HG02678 (cell line): Measurements from ENCODE around the gene THNSL1.
"Not testable (repeated sequence)": the region's sequence is repeated elsewhere in the genome, so short reads cannot be mapped to it uniquely, and the experiment has no call there.

Source experiments
- ATAC-seq: cut with Tn5 transposase; IDR thresholded peaks from one replicate; pipeline ENCODE4 v1.9.1; 2021; ENCODE audit warnings: mild to moderate bottlenecking, moderate library complexity; ENCODE audit not compliant: unreplicated experiment

THNSL1 gene

GRCh38 chr10:25016376-25017153, at the start of gene THNSL1:
TSS of gene THNSL1 (plus strand) at chr10:25016612. CDS start at chr10:25023224, 6,612 bp downstream.
- ATAC-seq, result peak; percentile 97

- no peak for ATAC-seq
These were observed 49.4 kb upstream of the THNSL1 start for GRCh38 chr10:24966962-24967481.

- no peak for ATAC-seq
These were observed 48.1 kb upstream of the THNSL1 start for GRCh38 chr10:24968349-24968748.

DNA sequence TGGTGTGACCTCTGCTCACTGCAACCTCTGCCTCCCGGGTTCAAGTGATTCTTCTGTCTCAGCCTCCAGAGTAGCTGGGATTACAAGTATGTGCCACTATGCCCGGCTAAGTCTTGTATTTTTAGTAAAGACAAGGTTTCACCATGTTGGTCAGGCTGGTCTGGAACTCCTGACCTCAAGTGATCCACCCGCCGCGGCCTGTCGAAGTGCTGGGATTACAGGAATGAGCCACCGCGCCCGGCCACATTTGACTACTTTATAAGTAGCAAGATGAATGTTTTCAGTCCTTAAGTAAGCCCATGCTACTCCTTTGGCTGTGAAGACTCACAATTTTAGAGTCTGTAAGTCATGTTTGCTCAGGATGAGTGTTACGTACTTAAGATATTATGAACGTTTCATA, 47.5 kb upstream of the THNSL1 start:
- not testable (repeated sequence) for ATAC-seq

- no peak for ATAC-seq
These were observed 46.6 kb upstream of the THNSL1 start for GRCh38 chr10:24969841-24970281.

DNA sequence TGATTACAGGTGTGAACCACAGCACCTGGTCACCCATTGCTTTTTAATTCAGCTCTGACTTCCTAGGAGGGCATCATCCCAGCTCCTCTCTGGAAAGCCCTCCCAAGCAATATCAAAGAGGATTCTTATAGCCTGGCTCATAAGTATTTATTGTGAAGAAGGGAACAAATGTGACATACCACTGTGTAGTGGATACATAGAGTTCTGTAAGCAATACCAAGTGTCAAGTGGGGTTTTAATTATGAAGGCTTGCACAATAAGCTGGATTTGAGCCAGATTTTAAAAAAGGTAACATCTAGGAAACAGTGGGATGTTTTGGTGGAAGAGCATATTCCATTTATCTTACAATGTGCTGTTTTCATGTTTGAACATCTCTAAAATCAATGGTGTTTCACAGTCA, 45.0 kb upstream of the THNSL1 start:
- ATAC-seq, result no peak

- no peak for ATAC-seq
These were observed 43.2 kb upstream of the THNSL1 start for GRCh38 chr10:24973163-24973562.

GRCh38 chr10:24974976-24975375, 41.4 kb upstream of the THNSL1 start:
- ATAC-seq, result no peak

- ATAC-seq, result no peak
These were observed 36.7 kb upstream of the THNSL1 start for GRCh38 chr10:24979685-24980084.

- no peak for ATAC-seq
These were observed 35.2 kb upstream of the THNSL1 start for GRCh38 chr10:24981161-24981710.

DNA sequence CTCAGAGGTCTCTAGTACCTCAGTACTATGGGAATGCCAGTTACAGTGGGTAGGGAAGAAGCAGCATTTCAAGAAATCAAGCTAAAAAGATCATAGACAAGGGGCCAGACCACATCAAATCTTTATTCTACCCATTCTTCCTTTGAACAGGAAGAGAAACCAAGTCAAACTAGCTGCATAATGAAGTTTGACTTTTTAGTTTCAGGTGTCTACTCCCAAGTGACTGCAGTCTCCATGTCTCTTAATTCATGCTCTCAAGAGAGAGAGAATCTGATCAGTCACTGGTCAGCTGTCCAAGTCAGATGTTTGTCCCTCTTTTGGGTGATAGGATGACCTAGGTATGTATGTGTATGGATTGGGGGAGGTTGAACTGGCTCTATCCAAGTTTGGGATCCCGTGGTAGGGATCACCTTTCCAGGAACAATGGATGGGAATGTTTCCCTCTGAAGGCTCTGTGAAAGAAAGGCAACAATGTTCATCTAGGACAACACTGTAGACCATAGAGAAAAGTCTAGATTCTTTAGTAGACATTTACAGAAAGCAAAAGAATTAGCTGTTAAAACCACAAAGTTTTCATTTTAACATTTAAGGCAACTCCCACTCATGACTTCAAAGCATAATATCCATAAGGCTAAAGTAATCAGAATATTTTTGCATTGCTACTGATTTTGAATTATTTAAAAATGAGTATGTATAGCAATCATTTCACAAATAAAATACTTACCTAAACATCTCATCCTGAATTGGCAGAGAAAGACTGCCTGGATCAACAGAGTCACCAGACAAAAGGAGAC, 33.9 kb upstream of the THNSL1 start:
- ATAC-seq, result peak; percentile 50

DNA sequence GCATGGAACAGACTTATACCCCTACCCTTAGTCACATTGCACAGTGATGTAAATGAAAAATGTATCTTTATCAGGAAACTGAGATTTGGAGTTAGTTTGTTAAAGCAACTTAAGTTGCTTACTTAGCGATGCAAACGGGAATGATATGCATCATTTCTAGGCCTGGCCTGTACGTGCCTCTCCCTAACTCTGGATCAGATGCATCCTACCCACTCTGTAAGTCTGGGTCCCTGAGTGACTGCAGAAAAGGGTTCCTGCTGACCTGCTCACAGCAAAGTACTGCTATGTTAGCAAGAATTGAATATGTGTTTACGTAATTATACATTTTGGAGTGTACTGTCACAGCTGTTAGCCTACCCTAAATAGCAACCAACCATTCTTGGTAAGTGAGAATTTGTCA, 33.3 kb upstream of the THNSL1 start:
- ATAC-seq, result no peak

DNA sequence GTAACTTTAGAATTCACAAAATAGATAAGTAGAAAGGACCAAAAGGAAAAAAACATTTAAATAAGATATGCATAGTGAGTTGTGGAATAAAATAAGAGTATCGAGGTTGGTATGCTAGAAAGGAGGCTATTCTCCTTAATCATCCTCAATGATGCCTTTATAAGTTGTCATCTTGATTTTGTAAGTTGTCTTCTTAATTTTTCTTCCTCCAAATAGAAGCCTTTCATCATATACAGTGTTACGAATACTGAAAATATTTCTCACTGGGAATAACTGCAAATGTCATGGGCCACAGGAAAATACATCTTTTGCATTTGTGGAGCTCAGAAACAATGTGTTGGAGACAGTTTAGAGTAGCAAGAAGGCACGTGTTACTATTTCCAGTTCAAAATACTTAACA, 32.5 kb upstream of the THNSL1 start:
- no peak for ATAC-seq

DNA sequence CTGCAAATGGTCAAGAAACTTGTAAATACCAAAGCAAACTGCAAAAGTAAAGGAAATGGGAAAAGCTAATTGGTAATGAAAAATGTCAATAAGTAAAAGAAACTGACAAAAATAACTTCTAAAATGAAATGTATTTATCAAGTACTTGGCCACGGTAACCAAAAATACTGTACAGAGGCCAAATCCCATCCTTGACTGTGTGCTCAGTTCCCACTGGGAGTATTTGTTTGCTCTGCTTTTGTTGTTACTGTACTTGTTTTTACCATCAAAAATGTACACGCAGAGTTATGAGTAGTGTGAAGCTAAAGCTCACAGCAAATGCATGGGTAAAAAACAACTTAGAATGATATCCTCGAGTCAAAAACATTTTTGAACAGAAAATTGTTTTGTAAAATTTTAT, 31.5 kb upstream of the THNSL1 start:
- ATAC-seq, result no peak

- no peak for ATAC-seq
These were observed 27.4 kb upstream of the THNSL1 start for GRCh38 chr10:24988831-24989640.

GRCh38 chr10:24989867-24990266, 26.5 kb upstream of the THNSL1 start:
- no peak for ATAC-seq

- ATAC-seq, result no peak
These were observed 25.1 kb upstream of the THNSL1 start for GRCh38 chr10:24991298-24991697.

GRCh38 chr10:24992512-24993133, 23.8 kb upstream of the THNSL1 start:
- no peak for ATAC-seq

GRCh38 chr10:24993237-24993958, 23.0 kb upstream of the THNSL1 start:
- ATAC-seq, result no peak

- ATAC-seq, result no peak
These were observed 21.3 kb upstream of the THNSL1 start for GRCh38 chr10:24995072-24995471.
